Left kidney (tissue), 2 donors: ENCODE data around the gene CCDC88C. TPM values are rescaled to one million over a fixed set of nuclear protein-coding genes. Genes with fewer than 3 reads are reported as not detected.

Experiments used
- DNase-seq: peaks from one replicate; pipeline ENCODE4 v3.0.0-alpha.2; 2013
- polyA plus RNA-seq: library from polyadenylated mRNA; unstranded; fragments of 120-200 nt; gene quantifications from one replicate; pipeline ENCODE4 v1.2.1, GENCODE V29; 2013; ENCODE audit not compliant: insufficient read length

The CCDC88C gene
- polyA plus RNA-seq, 1 donor: 42.5 TPM

DNA sequence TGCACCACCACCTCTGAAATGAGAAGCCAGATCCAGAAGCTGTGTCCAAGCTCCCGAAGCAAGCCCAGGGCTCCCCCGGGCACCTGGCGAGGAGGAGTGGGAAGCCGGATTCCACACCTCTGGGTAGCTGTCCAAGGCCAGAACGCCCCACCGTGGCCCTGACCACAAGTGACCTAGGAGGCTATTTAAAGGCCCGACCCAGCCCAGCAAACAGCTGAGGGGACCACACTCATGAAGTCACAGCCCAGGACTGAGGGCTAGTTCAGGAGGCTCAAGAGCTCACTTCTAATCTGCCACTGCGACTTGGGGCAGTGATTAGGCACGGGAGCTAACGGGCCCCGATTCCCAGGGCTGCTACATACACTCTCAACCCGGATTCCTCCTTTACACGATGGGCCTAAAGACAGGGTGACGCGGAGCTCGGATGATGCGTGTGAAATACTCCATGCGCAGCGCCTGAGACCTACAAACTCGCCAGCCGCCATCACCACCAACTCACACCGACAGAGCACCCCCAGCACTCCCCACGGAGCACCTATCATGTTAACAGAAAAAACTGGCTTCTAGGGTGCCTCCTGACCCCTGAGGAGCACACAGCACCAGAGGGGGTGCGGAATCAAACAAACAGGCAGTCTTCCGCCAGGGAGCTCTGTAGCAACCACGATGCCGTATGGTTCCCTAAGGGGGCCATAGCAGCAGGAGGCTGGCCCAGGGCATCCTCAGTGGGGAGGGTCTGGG, 89.1 kb downstream of the CCDC88C start:
- DNase-seq: no peak

GRCh38 chr14:91327661-91328312, 89.8 kb downstream of the CCDC88C start:
- DNase-seq: no peak

DNA sequence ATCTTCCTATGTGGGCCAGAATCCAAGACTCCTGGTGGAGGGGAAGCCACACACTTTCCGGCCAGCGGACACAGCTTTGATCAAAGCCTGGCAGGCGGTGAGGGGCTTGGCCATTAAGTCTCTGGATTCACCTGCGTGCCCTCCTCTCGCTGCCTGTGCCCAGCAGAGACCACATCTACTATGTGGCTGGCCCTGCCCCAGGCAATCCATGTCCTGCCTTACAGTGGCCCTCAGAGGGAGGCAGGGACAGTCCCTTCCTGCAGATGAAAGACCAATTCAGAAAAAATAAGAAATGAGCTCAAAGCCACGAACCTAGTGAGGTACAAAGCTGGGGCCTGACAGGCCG, 90.4 kb downstream of the CCDC88C start:
- no peak for DNase-seq

- no peak for DNase-seq
Observed at GRCh38 chr14:91326514-91327249, 90.9 kb downstream of the CCDC88C start.

GRCh38 chr14:91324606-91325575, 92.7 kb downstream of the CCDC88C start:
- no peak for DNase-seq

GRCh38 chr14:91323671-91324605, 93.7 kb downstream of the CCDC88C start:
- peak; percentile 77 for DNase-seq

DNA sequence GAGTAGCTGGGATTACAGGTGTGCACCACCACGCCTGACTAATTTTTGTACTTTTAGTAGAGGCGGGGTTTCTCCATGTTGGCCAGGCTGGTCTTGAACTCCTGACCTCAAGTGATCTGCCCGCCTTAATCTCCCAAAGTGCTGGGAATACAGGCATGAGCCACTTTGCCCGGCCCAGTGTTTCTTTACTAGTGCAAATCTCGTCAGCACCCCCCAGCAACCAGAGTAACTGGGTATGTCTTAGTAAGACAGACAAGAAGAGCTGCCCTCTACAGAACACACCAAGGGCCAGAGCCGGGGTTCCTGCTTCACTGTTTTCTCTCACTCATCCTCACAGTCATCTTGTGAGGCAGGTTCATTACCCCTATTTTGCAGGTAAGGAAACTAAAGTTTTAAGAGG, 94.6 kb downstream of the CCDC88C start:
- DNase-seq: no peak

GRCh38 chr14:91322623-91323022, 95.0 kb downstream of the CCDC88C start:
- DNase-seq: no peak

DNA sequence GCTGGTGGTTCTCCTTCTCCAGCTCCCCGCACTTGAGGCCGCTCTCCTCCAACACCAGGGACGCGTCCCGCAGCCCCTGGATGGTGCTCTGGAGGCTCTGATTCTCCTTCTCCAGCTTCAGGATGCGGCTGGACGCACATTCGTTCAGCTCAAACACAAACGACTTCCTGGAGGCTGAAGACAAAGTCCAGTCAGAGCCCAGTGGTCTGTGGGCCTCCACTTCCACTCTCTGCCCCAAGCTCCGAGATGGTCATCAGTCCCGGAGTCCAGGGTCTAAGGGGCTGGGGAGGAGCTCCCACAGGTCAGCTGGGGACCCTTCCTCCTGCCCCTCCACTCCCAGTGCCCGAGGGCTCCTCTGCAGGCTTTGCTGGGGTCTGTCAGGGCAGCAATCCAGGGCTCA, 96.5 kb downstream of the CCDC88C start:
- DNase-seq: no peak

- no peak for DNase-seq
Observed at GRCh38 chr14:91320266-91320665, 97.4 kb downstream of the CCDC88C start.

DNA sequence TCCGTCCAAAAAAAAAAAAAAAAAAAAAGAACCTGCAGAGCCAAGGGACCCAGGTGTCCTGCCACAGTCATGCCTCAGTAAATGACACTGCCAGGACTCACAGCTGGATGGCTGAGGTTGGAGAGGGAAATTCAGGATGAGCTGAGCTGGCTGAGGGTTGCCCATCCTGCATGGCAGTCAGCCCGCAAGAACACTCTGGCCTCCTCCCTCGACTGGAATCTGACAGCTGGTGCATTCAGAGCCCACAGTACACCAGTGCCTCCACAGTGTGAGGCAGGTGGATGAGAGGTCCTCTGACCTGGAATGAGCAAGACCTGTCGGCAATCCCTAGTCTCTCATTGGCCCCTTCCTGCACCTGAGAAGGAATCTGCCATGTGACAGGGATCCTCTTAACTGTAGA, 98.7 kb downstream of the CCDC88C start:
- no peak for DNase-seq

GRCh38 chr14:91317381-91318308, 100.0 kb downstream of the CCDC88C start:
- no peak for DNase-seq

DNA sequence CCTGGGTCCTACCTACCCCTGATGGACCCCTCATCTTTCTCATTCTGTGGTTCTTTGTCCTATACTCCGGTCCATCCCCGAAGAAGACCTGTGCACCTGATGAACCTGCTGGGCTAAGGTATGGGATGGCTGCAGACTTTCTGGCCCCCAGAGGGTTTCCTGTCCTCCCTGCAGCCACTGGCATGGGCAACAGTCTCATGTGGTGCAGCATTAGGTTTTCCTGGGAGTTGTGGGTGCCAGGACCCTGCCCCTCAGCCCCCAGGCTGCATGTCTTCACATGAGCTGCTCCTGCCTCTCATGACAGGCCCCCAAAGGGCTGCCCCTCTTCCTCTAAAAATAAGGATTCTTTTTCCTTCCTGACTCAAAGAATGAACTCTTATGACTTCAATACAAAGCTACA, 100.9 kb downstream of the CCDC88C start:
- no peak for DNase-seq

DNA sequence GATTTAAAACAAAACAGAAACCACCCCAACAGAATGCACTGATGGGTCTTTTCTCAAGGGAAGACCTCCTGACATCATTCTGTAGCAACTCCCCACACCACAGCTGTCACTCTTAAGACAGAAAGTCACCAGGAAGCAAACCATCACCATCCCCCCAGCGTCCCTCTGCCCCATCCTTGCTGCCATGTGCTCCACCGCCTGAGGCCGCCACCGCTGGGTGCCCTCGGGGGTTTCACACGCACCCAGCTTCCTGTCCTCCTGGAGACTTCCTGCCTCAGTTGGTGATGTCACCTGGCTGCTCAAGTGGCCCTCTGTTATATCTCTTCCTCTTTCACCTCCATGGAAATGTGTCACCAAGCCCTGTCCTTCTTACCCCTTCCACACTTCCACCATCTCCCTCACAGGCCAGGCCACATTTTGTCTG, 101.8 kb downstream of the CCDC88C start:
- no peak for DNase-seq

DNA sequence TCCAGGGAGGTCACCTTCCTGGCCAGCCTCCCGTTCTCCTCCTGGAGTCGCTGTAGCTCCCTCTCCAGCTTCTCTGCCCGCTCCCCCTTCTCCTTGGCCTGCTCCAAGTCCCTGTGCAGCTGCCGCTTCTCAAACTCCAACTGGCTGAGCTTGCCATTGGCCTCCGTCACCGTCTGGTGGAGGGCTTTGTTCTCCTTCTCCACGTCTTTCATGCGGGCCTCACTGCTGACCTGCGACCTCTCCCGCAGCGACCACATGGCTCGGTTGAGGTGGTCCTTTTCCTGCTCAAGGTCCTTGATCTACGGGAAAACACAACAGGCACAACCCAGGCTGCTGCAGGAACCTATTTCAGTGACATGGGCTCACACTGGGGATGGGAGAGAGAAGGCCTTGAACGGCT, 103.8 kb downstream of the CCDC88C start:
- DNase-seq: no peak

DNA sequence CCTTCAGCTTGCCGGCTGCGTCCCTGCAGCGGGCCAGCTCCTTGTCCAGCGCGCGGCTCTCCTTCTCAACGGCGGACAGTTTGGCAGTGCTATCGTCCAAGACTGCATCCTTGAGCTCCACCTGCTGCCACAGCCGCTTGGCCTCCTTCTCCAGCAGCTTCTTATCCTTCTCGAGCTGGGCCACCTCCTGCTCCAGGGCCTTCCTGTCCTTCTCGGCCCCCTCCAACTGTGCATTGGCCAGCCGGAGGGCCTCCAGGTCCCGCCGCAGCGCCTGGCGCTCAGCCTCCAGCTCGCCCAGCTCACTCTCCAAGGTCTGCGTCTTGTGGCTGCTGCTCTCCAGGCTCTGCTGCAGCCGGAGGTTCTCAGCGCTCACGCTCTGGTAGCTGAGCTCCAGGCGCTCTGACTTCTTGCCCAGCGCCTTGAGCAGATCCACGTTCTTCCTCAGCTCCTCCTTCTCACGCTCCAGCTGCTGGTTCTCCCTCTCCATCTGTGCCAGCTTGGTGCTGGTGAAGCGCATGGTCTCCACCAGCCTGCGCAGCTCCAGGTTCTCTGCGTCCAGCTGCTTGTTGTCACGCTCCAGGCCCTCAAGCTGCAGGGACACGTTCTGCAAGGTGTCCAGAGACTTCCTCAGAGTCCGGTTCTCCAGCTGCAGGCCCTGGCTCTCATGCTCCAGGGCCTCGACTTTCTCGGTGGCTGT, 104.3 kb downstream of the CCDC88C start:
- no peak for DNase-seq

DNA sequence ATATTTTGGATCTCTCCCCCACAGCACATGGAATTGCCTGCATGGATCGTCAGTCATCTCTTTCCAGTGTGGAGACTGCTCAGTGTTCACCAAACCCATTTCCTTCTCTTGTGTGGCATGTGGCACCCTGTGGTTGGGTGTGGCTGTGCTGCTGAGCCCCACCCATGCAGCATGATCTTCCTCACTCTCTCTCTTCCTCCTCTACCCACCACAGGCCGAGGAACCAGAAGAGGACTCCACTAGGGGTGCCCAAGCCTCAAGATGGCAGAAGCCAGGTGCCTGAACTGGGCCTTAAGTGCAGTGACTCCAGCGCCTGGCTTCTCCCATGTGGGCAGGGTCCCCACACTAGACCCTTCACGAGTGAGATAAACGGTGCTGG, 106.3 kb downstream of the CCDC88C start:
- no peak for DNase-seq

DNA sequence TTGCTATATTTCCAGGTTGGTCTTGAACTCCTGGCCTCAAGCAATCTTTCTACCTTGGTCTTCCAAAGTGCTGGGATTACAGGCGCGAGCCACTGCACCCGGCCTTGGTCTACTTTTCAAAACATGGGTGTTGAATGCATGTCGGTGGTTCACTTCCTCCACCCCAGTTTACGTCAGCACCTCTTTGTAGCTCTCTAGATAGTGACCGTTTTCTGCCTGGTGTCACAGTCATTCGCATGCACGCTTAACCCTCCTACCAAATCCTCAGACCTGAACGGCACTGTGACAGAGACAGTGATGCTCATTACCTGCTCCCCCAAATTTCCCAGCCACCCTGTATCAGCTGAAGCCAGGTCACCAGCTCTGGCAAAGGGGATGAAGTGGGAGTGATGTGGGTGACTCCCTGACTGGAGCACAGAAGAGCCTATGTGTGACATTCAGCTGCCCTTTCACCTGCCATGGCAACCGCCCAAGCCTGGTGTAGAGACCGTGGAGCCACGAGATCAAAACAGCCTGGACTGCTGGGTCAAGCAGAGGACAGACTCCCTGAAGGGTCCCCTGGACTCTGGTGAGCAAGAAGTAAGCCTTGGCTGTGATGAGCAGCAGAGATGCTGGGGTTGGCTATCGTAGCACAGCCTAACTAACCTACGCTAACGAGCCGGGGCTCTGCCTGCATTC, 106.9 kb downstream of the CCDC88C start:
- no peak for DNase-seq
